Measurements from ENCODE around the gene ATG4C.

GRCh38 chr1:62784509-62785365, 805 bp downstream of the ATG4C start:
- TF ChIP-seq CTCF (IDR thresholded peaks at IDR 0.05 in 4 of 5, conservative IDR thresholded peaks at IDR 0.05 in 1 of 5) (no peak), POLR2A (IDR thresholded peaks at IDR 0.05) (no peak)

Measured in gastrocnemius medialis (tissue), 4 donors.